Mucosa of rectum (tissue), 2 donors: ENCODE measurements around the gene ZNF691.
"Not testable (repeated sequence)": the region's sequence is repeated elsewhere in the genome, so short reads cannot be mapped to it uniquely, and the experiment has no call there.

ENCODE experiments used
- H3K27ac ChIP-seq, 2 donors: one replicate each; pipeline ENCODE4 v1.7.0; 2013; ENCODE audit warnings: inconsistent platforms in 2 of 2, low read depth in 2 of 2, low read length in 2 of 2
- H3K27me3 ChIP-seq, 2 donors: one replicate each; pipeline ENCODE4 v1.7.0; 2013; ENCODE audit warnings: low read length in 2 of 2; ENCODE audit not compliant: control insufficient read depth in 2 of 2, insufficient read depth in 2 of 2
- H3K36me3 ChIP-seq, 2 donors: one replicate each; pipeline ENCODE4 v1.7.0; 2013; ENCODE audit warnings: low read length in 2 of 2; ENCODE audit not compliant: control insufficient read depth in 2 of 2, insufficient read depth in 2 of 2
- H3K4me1 ChIP-seq, 2 donors: one replicate each; pipeline ENCODE4 v1.7.0; 2013; ENCODE audit warnings: low read length in 2 of 2, mild to moderate bottlenecking in 1 of 2; ENCODE audit not compliant: control insufficient read depth in 2 of 2, insufficient read depth in 2 of 2
- H3K4me3 ChIP-seq, 2 donors: one replicate each; pipeline ENCODE4 v1.7.0; 2013; ENCODE audit warnings: low read length in 2 of 2
- H3K9ac ChIP-seq, 2 donors: one replicate each; pipeline ENCODE4 v1.7.0; 2013; ENCODE audit warnings: low read length in 2 of 2, low read depth in 1 of 2, mild to moderate bottlenecking in 1 of 2
- H3K9me3 ChIP-seq, 2 donors: one replicate each; pipeline ENCODE4 v1.7.0; 2013; ENCODE audit warnings: low read length in 2 of 2; ENCODE audit not compliant: control insufficient read depth in 2 of 2
- donor health status: healthy.
- donor health status: Normal muscosa, but diverticular disease.

ZNF691 gene

DNA sequence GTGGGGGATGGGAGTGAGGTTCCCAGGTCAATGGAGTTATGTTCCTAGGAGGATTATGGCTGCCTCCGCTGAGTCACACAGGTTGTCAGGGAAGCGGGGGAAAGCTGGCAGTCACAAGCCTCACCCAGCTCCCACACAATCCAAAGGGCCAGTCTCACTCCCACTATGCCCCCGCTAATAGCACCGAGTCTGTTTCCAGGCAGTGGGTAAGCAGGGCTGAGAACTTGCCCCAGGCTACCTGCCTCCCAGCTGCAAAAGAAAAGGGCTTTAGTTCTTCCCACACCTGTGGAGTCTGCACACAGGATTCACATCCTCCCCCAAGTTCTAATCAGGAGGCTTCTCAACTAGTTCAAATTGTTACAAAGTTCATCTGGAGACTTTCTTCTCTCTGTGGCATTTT, 53.5 kb downstream of the ZNF691 start:
- not testable (repeated sequence) for H3K36me3 ChIP-seq, H3K9me3 ChIP-seq, H3K4me3 ChIP-seq, H3K4me1 ChIP-seq, H3K27ac ChIP-seq, H3K9ac ChIP-seq, H3K27me3 ChIP-seq
